Measurements from ENCODE around the gene COG1.

Gene COG1

GRCh38 chr17:73192206-73192893 lies 505 bp upstream of the COG1 start:
- Histone ChIP-seq H3K4me1 (ENCODE audit: insufficient read depth, low read length) (no peaks in the 10 kb centered on the region; the same call in 1 of the 2 replicates), H3K36me3 (ENCODE audit: insufficient read depth, low read depth, low read length) (peaks cover 14% of the 10 kb centered on the region), H3K9me3 (ENCODE audit: insufficient read depth, low read depth, low read length) (no peaks in the 10 kb centered on the region), H3K27me3 (ENCODE audit: insufficient read depth, low read length) (no peaks in the 10 kb centered on the region), H3K27ac (ENCODE audit: low read length) (peak overlapping the region; percentile 89), H3K9ac (ENCODE audit: low read depth, low read length) (peak overlapping the region; percentile 91), H3K4me3 (ENCODE audit: low read length) (peak overlapping the region; percentile 79)

- H3K9me3 ChIP-seq (ENCODE audit: insufficient read depth, low read depth, low read length) = no peaks in the 10 kb centered on the region
- no peak overlapping the region for H3K27ac ChIP-seq (ENCODE audit: low read length)
- no peaks in the 10 kb centered on the region for H3K27me3 ChIP-seq (ENCODE audit: insufficient read depth, low read length)
- no peak overlapping the region for H3K4me3 ChIP-seq (ENCODE audit: low read length)
- no peak overlapping the region for H3K9ac ChIP-seq (ENCODE audit: low read depth, low read length)
- no peaks in the 10 kb centered on the region; the same call in 1 of the 2 replicates for H3K4me1 ChIP-seq (ENCODE audit: insufficient read depth, low read length)
- H3K36me3 ChIP-seq (ENCODE audit: insufficient read depth, low read depth, low read length) = peaks cover 31% of the 10 kb centered on the region
Measured at GRCh38 chr17:73194514-73195222, 1.8 kb downstream of the COG1 start.

- no peak overlapping the region for H3K27ac ChIP-seq (ENCODE audit: low read length)
- H3K9me3 ChIP-seq (ENCODE audit: insufficient read depth, low read depth, low read length) = no peaks in the 10 kb centered on the region
- H3K4me1 ChIP-seq (ENCODE audit: insufficient read depth, low read length) = no peaks in the 10 kb centered on the region; the same call in 1 of the 2 replicates
- H3K4me3 ChIP-seq (ENCODE audit: low read length) = no peak overlapping the region
- H3K9ac ChIP-seq (ENCODE audit: low read depth, low read length) = no peak overlapping the region
- no peaks in the 10 kb centered on the region for H3K27me3 ChIP-seq (ENCODE audit: insufficient read depth, low read length)
- peaks cover 50% of the 10 kb centered on the region for H3K36me3 ChIP-seq (ENCODE audit: insufficient read depth, low read depth, low read length)
Measured at GRCh38 chr17:73196500-73196899, 3.6 kb downstream of the COG1 start.

- Histone ChIP-seq H3K9ac (ENCODE audit: low read depth, low read length) (no peak overlapping the region), H3K36me3 (ENCODE audit: insufficient read depth, low read depth, low read length) (peaks cover 54% of the 10 kb centered on the region), H3K9me3 (ENCODE audit: insufficient read depth, low read depth, low read length) (no peaks in the 10 kb centered on the region), H3K4me1 (ENCODE audit: insufficient read depth, low read length) (no peaks in the 10 kb centered on the region; the same call in 1 of the 2 replicates), H3K27me3 (ENCODE audit: insufficient read depth, low read length) (no peaks in the 10 kb centered on the region), H3K27ac (ENCODE audit: low read length) (no peak overlapping the region), H3K4me3 (ENCODE audit: low read length) (no peak overlapping the region)
Measured at GRCh38 chr17:73197161-73197560, 4.3 kb downstream of the COG1 start.

GRCh38 chr17:73198201-73198929 lies 5.5 kb downstream of the COG1 start:
- H3K9me3 ChIP-seq (ENCODE audit: insufficient read depth, low read depth, low read length) = no peaks in the 10 kb centered on the region
- H3K9ac ChIP-seq (ENCODE audit: low read depth, low read length) = no peak overlapping the region
- H3K4me3 ChIP-seq (ENCODE audit: low read length) = no peak overlapping the region
- H3K4me1 ChIP-seq (ENCODE audit: insufficient read depth, low read length) = no peaks in the 10 kb centered on the region; the same call in 1 of the 2 replicates
- H3K27ac ChIP-seq (ENCODE audit: low read length) = no peak overlapping the region
- H3K36me3 ChIP-seq (ENCODE audit: insufficient read depth, low read depth, low read length) = peaks cover 66% of the 10 kb centered on the region
- no peaks in the 10 kb centered on the region for H3K27me3 ChIP-seq (ENCODE audit: insufficient read depth, low read length)

GRCh38 chr17:73198930-73199260 lies 6.0 kb downstream of the COG1 start:
- H3K36me3 ChIP-seq (ENCODE audit: insufficient read depth, low read depth, low read length) = peaks cover 71% of the 10 kb centered on the region

GRCh38 chr17:73199751-73200317 lies 7.0 kb downstream of the COG1 start:
- Histone ChIP-seq H3K9ac (ENCODE audit: low read depth, low read length) (no peak overlapping the region), H3K27me3 (ENCODE audit: insufficient read depth, low read length) (no peaks in the 10 kb centered on the region), H3K4me1 (ENCODE audit: insufficient read depth, low read length) (no peaks in the 10 kb centered on the region), H3K4me3 (ENCODE audit: low read length) (no peak overlapping the region), H3K9me3 (ENCODE audit: insufficient read depth, low read depth, low read length) (no peaks in the 10 kb centered on the region), H3K27ac (ENCODE audit: low read length) (no peak overlapping the region), H3K36me3 (ENCODE audit: insufficient read depth, low read depth, low read length) (peaks cover 80% of the 10 kb centered on the region)

More at GRCh38 chr17:73198930-73199260, 6.0 kb downstream of the COG1 start:
- H3K27ac ChIP-seq (ENCODE audit: low read length) = no peak overlapping the region
- no peaks in the 10 kb centered on the region for H3K9me3 ChIP-seq (ENCODE audit: insufficient read depth, low read depth, low read length)
- no peaks in the 10 kb centered on the region for H3K27me3 ChIP-seq (ENCODE audit: insufficient read depth, low read length)
- H3K4me1 ChIP-seq (ENCODE audit: insufficient read depth, low read length) = no peaks in the 10 kb centered on the region; the same call in 1 of the 2 replicates
- no peak overlapping the region for H3K4me3 ChIP-seq (ENCODE audit: low read length)
- no peak overlapping the region for H3K9ac ChIP-seq (ENCODE audit: low read depth, low read length)

- no peak overlapping the region for H3K9ac ChIP-seq (ENCODE audit: low read depth, low read length)
- peaks cover 86% of the 10 kb centered on the region for H3K36me3 ChIP-seq (ENCODE audit: insufficient read depth, low read depth, low read length)
- H3K4me3 ChIP-seq (ENCODE audit: low read length) = no peak overlapping the region
- no peak overlapping the region for H3K27ac ChIP-seq (ENCODE audit: low read length)
- no peaks in the 10 kb centered on the region for H3K27me3 ChIP-seq (ENCODE audit: insufficient read depth, low read length)
- H3K4me1 ChIP-seq (ENCODE audit: insufficient read depth, low read length) = no peaks in the 10 kb centered on the region
- H3K9me3 ChIP-seq (ENCODE audit: insufficient read depth, low read depth, low read length) = no peaks in the 10 kb centered on the region
Measured at GRCh38 chr17:73200476-73200875, 7.6 kb downstream of the COG1 start.

GRCh38 chr17:73201215-73202069 lies 8.6 kb downstream of the COG1 start:
- Histone ChIP-seq H3K36me3 (ENCODE audit: insufficient read depth, low read depth, low read length) (peaks cover 96% of the 10 kb centered on the region), H3K9ac (ENCODE audit: low read depth, low read length) (no peak overlapping the region), H3K4me3 (ENCODE audit: low read length) (no peak overlapping the region), H3K4me1 (ENCODE audit: insufficient read depth, low read length) (no peaks in the 10 kb centered on the region), H3K9me3 (ENCODE audit: insufficient read depth, low read depth, low read length) (no peaks in the 10 kb centered on the region), H3K27me3 (ENCODE audit: insufficient read depth, low read length) (no peaks in the 10 kb centered on the region), H3K27ac (ENCODE audit: low read length) (no peak overlapping the region)

GRCh38 chr17:73203135-73203787 lies 10.4 kb downstream of the COG1 start:
- H3K4me1 ChIP-seq (ENCODE audit: insufficient read depth, low read length) = no peaks in the 10 kb centered on the region
- no peak overlapping the region for H3K9ac ChIP-seq (ENCODE audit: low read depth, low read length)
- H3K9me3 ChIP-seq (ENCODE audit: insufficient read depth, low read depth, low read length) = no peaks in the 10 kb centered on the region
- H3K27ac ChIP-seq (ENCODE audit: low read length) = no peak overlapping the region
- H3K4me3 ChIP-seq (ENCODE audit: low read length) = no peak overlapping the region
- peaks cover 95% of the 10 kb centered on the region for H3K36me3 ChIP-seq (ENCODE audit: insufficient read depth, low read depth, low read length)
- H3K27me3 ChIP-seq (ENCODE audit: insufficient read depth, low read length) = no peaks in the 10 kb centered on the region

All from iPS-20b (cell line).